SK-N-SH treated with all-trans-retinoic acid at 6 μM for 48 hours (cell line): ENCODE data around the gene LRMDA.

Experiments used
- ATAC-seq: fragments of 200-7000 bp; cut with Tn5 transposase; 3 replicates; pipeline ENCODE4 v1.9.1; 2020; ENCODE audit warnings: mild to moderate bottlenecking, moderate library complexity
- BACH2 ChIP-seq: fragments of 250-450 bp; sonication (Bioruptor Pico); IDR thresholded peaks from 2 replicates; pipeline ENCODE4 v1.9.0; 2021; ENCODE audit warnings: mild to moderate bottlenecking, borderline replicate concordance
- CREB5 ChIP-seq: fragments of 250-450 bp; sonication (Bioruptor Pico); IDR thresholded peaks from 2 replicates; pipeline ENCODE4 v1.5.1; 2020; ENCODE audit warnings: low read depth, mild to moderate bottlenecking, moderate library complexity
- CSDC2 ChIP-seq: fragments of 250-450 bp; sonication (Bioruptor Pico); IDR thresholded peaks from 2 replicates; pipeline ENCODE4 v1.5.0; 2020; ENCODE audit warnings: mild to moderate bottlenecking, moderate library complexity
- CSRNP3 ChIP-seq: fragments of 250-450 bp; sonication (Bioruptor Pico); IDR thresholded peaks from 2 replicates; pipeline ENCODE4 v1.5.1; 2021; ENCODE audit warnings: mild to moderate bottlenecking, moderate library complexity
- ESRRG ChIP-seq: fragments of 250-450 bp; sonication (Bioruptor Pico); IDR thresholded peaks from 2 replicates; pipeline ENCODE4 v1.6.1; 2021; ENCODE audit warnings: mild to moderate bottlenecking
- GLIS3 ChIP-seq: fragments of 250-450 bp; sonication (Bioruptor Pico); IDR thresholded peaks from 2 replicates; pipeline ENCODE4 v1.5.0; 2020; ENCODE audit warnings: mild to moderate bottlenecking, moderate library complexity
- ISL1 ChIP-seq: fragments of 250-450 bp; sonication (Bioruptor Pico); IDR thresholded peaks from 2 replicates; pipeline ENCODE4 v2.1.2; 2022; ENCODE audit warnings: mild to moderate bottlenecking, moderate library complexity
- POU6F1 ChIP-seq: fragments of 250-450 bp; sonication (Bioruptor Pico); IDR thresholded peaks from 2 replicates; pipeline ENCODE4 v1.8.0; 2021; ENCODE audit warnings: low read depth, mild to moderate bottlenecking, moderate library complexity, borderline replicate concordance
- PPARA ChIP-seq: fragments of 250-450 bp; sonication (Bioruptor Pico); IDR thresholded peaks from 2 replicates; pipeline ENCODE4 v1.5.0; 2020; ENCODE audit warnings: mild to moderate bottlenecking, borderline replicate concordance
- RARB ChIP-seq: fragments of 250-450 bp; sonication (Bioruptor Pico); IDR thresholded peaks from 2 replicates; pipeline ENCODE4 v1.8.0; 2021; ENCODE audit warnings: mild to moderate bottlenecking, moderate library complexity
- SNAI2 ChIP-seq: fragments of 250-450 bp; sonication (Bioruptor Pico); IDR thresholded peaks from 2 replicates; pipeline ENCODE4 v1.5.0; 2020; ENCODE audit warnings: mild to moderate bottlenecking, moderate library complexity
- TCF4 ChIP-seq: fragments of 250-450 bp; sonication (Bioruptor Pico); IDR thresholded peaks from 2 replicates; pipeline ENCODE4 v1.8.0; 2021; ENCODE audit warnings: mild to moderate bottlenecking, moderate library complexity, borderline replicate concordance
- TOX ChIP-seq: fragments of 250-450 bp; sonication (Bioruptor Pico); IDR thresholded peaks from 2 replicates; pipeline ENCODE4 v1.8.0; 2021; ENCODE audit warnings: mild to moderate bottlenecking, moderate library complexity, borderline replicate concordance
- TSHZ2 ChIP-seq: fragments of 250-450 bp; sonication (Bioruptor Pico); IDR thresholded peaks from 2 replicates; pipeline ENCODE4 v1.5.0; 2020; ENCODE audit warnings: mild to moderate bottlenecking, moderate library complexity
- ZC3H10 ChIP-seq: fragments of 250-450 bp; sonication (Bioruptor Pico); IDR thresholded peaks from 2 replicates; pipeline ENCODE4 v1.5.1; 2021; ENCODE audit warnings: mild to moderate bottlenecking, moderate library complexity
- ZFP3 ChIP-seq: fragments of 250-450 bp; sonication (Bioruptor Pico); IDR thresholded peaks from 2 replicates; pipeline ENCODE4 v1.5.0; 2020; ENCODE audit warnings: mild to moderate bottlenecking, moderate library complexity
- ZFP30 ChIP-seq: fragments of 450-650 bp; formaldehyde crosslinking; IDR thresholded peaks from 2 replicates; pipeline ENCODE4 v1.5.0; 2022; ENCODE audit warnings: mild to moderate bottlenecking, moderate library complexity
- ZNF565 ChIP-seq: fragments of 450-650 bp; formaldehyde crosslinking; conservative IDR thresholded peaks from 2 replicates; pipeline ENCODE4 v1.5.0; 2020; ENCODE audit warnings: low read depth, mild to moderate bottlenecking, moderate library complexity
- ZNF70 ChIP-seq: fragments of 450-650 bp; formaldehyde crosslinking; IDR thresholded peaks from 2 replicates; pipeline ENCODE4 v1.5.0; 2020; ENCODE audit warnings: mild to moderate bottlenecking, moderate library complexity

The LRMDA gene

GRCh38 chr10:76111986-76112825 lies 680.8 kb downstream of the LRMDA start:
- no peak for TF ChIP-seq ZFP3
- TF ChIP-seq ESRRG (CRISPR knock-in tag), result no peak
- TF ChIP-seq ZC3H10, result no peak
- TF ChIP-seq ISL1 (CRISPR knock-in tag), result no peak
- no peak for TF ChIP-seq GLIS3 (CRISPR knock-in tag)
- TF ChIP-seq TCF4 (CRISPR knock-in tag), result peak; percentile 37; the same call in 1 of the 2 replicates
- no peak for TF ChIP-seq TOX (CRISPR knock-in tag)
- TF ChIP-seq PPARA, result no peak
- TF ChIP-seq POU6F1, result no peak

GRCh38 chr10:76112826-76113150 lies 681.4 kb downstream of the LRMDA start:
- no peak for TF ChIP-seq ZFP3
- TF ChIP-seq CSRNP3 (CRISPR knock-in tag), result no peak
- TF ChIP-seq ZFP30, result no peak
- TF ChIP-seq ZC3H10, result no peak
- TF ChIP-seq BACH2 (CRISPR knock-in tag), result no peak
- no peak for TF ChIP-seq RARB (CRISPR knock-in tag)
- TF ChIP-seq ESRRG (CRISPR knock-in tag), result no peak
- no peak for TF ChIP-seq POU6F1
- TF ChIP-seq GLIS3 (CRISPR knock-in tag), result no peak
- TF ChIP-seq CSDC2 (CRISPR knock-in tag), result no peak
- peak; percentile 9; the same call in 1 of the 3 replicates for ATAC-seq

More at GRCh38 chr10:76111986-76112825, 680.8 kb downstream of the LRMDA start:
- peak; percentile 79 for ATAC-seq

GRCh38 chr10:76113952-76114351 lies 682.5 kb downstream of the LRMDA start:
- TF ChIP-seq ZNF565 (CRISPR knock-in tag), result no peak
- TF ChIP-seq TOX (CRISPR knock-in tag), result no peak
- TF ChIP-seq GLIS3 (CRISPR knock-in tag), result no peak
- TF ChIP-seq BACH2 (CRISPR knock-in tag), result no peak
- no peak for TF ChIP-seq TSHZ2 (CRISPR knock-in tag)
- no peak for TF ChIP-seq SNAI2
- TF ChIP-seq ZFP30, result no peak
- no peak for TF ChIP-seq CREB5 (CRISPR knock-in tag)
- no peak for TF ChIP-seq POU6F1
- no peak for TF ChIP-seq ZNF70 (CRISPR knock-in tag)
- TF ChIP-seq CSRNP3 (CRISPR knock-in tag), result no peak
- no peak for ATAC-seq
